ENCODE measurements around the gene LCE2D. TPM values are rescaled to one million over a fixed set of nuclear protein-coding genes. Genes with fewer than 3 reads are reported as not detected.
A peak's percentile ranks its signal among the peaks of the same experiment; 100 is the strongest.

LCE2D gene
- total RNA-seq, 1 experiment from 2014 or later = not detected

- CTCF ChIA-PET = interaction anchor here (1.2 kb wide), 1 partner anchor 96 kb away, joined by 3 read pairs; a partner anchor contains a TSS
Measured at GRCh38 chr1:152623203-152623844, 39.9 kb upstream of the LCE2D start.

GRCh38 chr1:152626744-152627143, 36.4 kb upstream of the LCE2D start:
- H3K36me3 Mint-ChIP-seq (ENCODE audit: insufficient read depth, unreplicated experiment) = no peaks in the 10 kb centered on the region
- intact Hi-C loops (cut with micrococcal nuclease; ENCODE audit: unreplicated experiment) = no loop called here
- H3K4me3 Mint-ChIP-seq (ENCODE audit: low read depth, unreplicated experiment) = no peak overlapping the region
- H3K27me3 Mint-ChIP-seq (ENCODE audit: unreplicated experiment) = peaks cover 84% of the 10 kb centered on the region
- DNase-seq = no peak
- H3K9me3 Mint-ChIP-seq (ENCODE audit: low read depth, unreplicated experiment) = no peaks in the 10 kb centered on the region
- no peaks in the 10 kb centered on the region for H3K4me1 Mint-ChIP-seq (ENCODE audit: low read depth, unreplicated experiment)
- no peak overlapping the region for H3K27ac Mint-ChIP-seq (ENCODE audit: unreplicated experiment)
- CTCF ChIA-PET = no interaction called here
- no peak for TF ChIP-seq CTCF (IDR thresholded peaks at IDR 0.05; ENCODE audit: unreplicated experiment)
- no TSS peak for BruUV-seq (replicated peaks)

More at GRCh38 chr1:152623203-152623844, 39.9 kb upstream of the LCE2D start:
- Mint-ChIP-seq H3K27ac (ENCODE audit: unreplicated experiment) (no peak overlapping the region), H3K4me3 (ENCODE audit: low read depth, unreplicated experiment) (no peak overlapping the region), H3K4me1 (ENCODE audit: low read depth, unreplicated experiment) (no peaks in the 10 kb centered on the region), H3K36me3 (ENCODE audit: insufficient read depth, unreplicated experiment) (no peaks in the 10 kb centered on the region), H3K27me3 (ENCODE audit: unreplicated experiment) (peaks cover 80% of the 10 kb centered on the region), H3K9me3 (ENCODE audit: low read depth, unreplicated experiment) (no peaks in the 10 kb centered on the region)
- no TSS peak for BruUV-seq (replicated peaks)
- no peak for TF ChIP-seq CTCF (IDR thresholded peaks at IDR 0.05; ENCODE audit: unreplicated experiment)
- DNase-seq = peak; percentile 9
- intact Hi-C loops (cut with micrococcal nuclease; ENCODE audit: unreplicated experiment) = no loop called here

GRCh38 chr1:152630596-152630995, 32.6 kb upstream of the LCE2D start:
- no peak overlapping the region for H3K27ac Mint-ChIP-seq (ENCODE audit: unreplicated experiment)
- no peak for TF ChIP-seq CTCF (IDR thresholded peaks at IDR 0.05; ENCODE audit: unreplicated experiment)
- DNase-seq = no peak
- H3K27me3 Mint-ChIP-seq (ENCODE audit: unreplicated experiment) = peaks cover 61% of the 10 kb centered on the region
- H3K36me3 Mint-ChIP-seq (ENCODE audit: insufficient read depth, unreplicated experiment) = no peaks in the 10 kb centered on the region
- H3K9me3 Mint-ChIP-seq (ENCODE audit: low read depth, unreplicated experiment) = no peaks in the 10 kb centered on the region
- H3K4me3 Mint-ChIP-seq (ENCODE audit: low read depth, unreplicated experiment) = no peak overlapping the region
- CTCF ChIA-PET = no interaction called here
- BruUV-seq (replicated peaks) = no TSS peak
- H3K4me1 Mint-ChIP-seq (ENCODE audit: low read depth, unreplicated experiment) = no peaks in the 10 kb centered on the region
- intact Hi-C loops (cut with micrococcal nuclease; ENCODE audit: unreplicated experiment) = no loop called here

- no TSS peak for BruUV-seq (replicated peaks)
- no peak for DNase-seq
- H3K4me1 Mint-ChIP-seq (ENCODE audit: low read depth, unreplicated experiment) = no peaks in the 10 kb centered on the region
- CTCF ChIA-PET = no interaction called here
- intact Hi-C loops (cut with micrococcal nuclease; ENCODE audit: unreplicated experiment) = no loop called here
- H3K27ac Mint-ChIP-seq (ENCODE audit: unreplicated experiment) = no peak overlapping the region
- no peak for TF ChIP-seq CTCF (IDR thresholded peaks at IDR 0.05; ENCODE audit: unreplicated experiment)
- H3K36me3 Mint-ChIP-seq (ENCODE audit: insufficient read depth, unreplicated experiment) = no peaks in the 10 kb centered on the region
- H3K9me3 Mint-ChIP-seq (ENCODE audit: low read depth, unreplicated experiment) = no peaks in the 10 kb centered on the region
- H3K27me3 Mint-ChIP-seq (ENCODE audit: unreplicated experiment) = peaks cover 54% of the 10 kb centered on the region
- H3K4me3 Mint-ChIP-seq (ENCODE audit: low read depth, unreplicated experiment) = no peak overlapping the region
Measured at GRCh38 chr1:152640351-152640750, 22.8 kb upstream of the LCE2D start.

Measured in Calu3 (cell line).